ENCODE data around the gene TTLL5.

GRCh38 chr14:75717729-75718128 is 56.7 kb downstream of the TTLL5 start:
- TF ChIP-seq CTCF (IDR thresholded peaks at IDR 0.05; ENCODE audit: insufficient read depth, low read length, poor library complexity, severe bottlenecking) (no peak), EZH2phosphoT487 (conservative IDR thresholded peaks at IDR 0.05; ENCODE audit: low read length) (no peak)

All from SU-DHL-6 (cell line).